HUES48 (cell line): ENCODE measurements around the gene AMZ1.
"Not testable (repeated sequence)": the region's sequence is repeated elsewhere in the genome, so short reads cannot be mapped to it uniquely, and the experiment has no call there.

Source experiments
- H3K27ac ChIP-seq: one replicate; pipeline ENCODE4 v1.7.0; 2013; ENCODE audit warnings: low read depth, low read length, inconsistent platforms
- H3K27me3 ChIP-seq: 2 replicates; pipeline ENCODE4 v1.6.1; 2013; ENCODE audit warnings: mild to moderate bottlenecking, low read length; ENCODE audit not compliant: control insufficient read depth, insufficient read depth
- H3K36me3 ChIP-seq: 2 replicates; pipeline ENCODE4 v1.6.1; 2013; ENCODE audit warnings: low read length; ENCODE audit not compliant: control insufficient read depth, insufficient read depth
- H3K4me1 ChIP-seq: 2 replicates; pipeline ENCODE4 v1.6.1; 2013; ENCODE audit warnings: mild to moderate bottlenecking, low read length; ENCODE audit not compliant: control insufficient read depth, insufficient read depth
- H3K4me3 ChIP-seq: 2 replicates; pipeline ENCODE4 v1.5.1; 2013; ENCODE audit warnings: mild to moderate bottlenecking, low read depth, low read length
- H3K9ac ChIP-seq: 2 replicates; pipeline ENCODE4 v1.6.1; 2013; ENCODE audit warnings: mild to moderate bottlenecking, low read depth, low read length, moderate library complexity
- H3K9me3 ChIP-seq: 2 replicates; pipeline ENCODE4 v1.6.1; 2013; ENCODE audit warnings: low read length; ENCODE audit not compliant: control insufficient read depth, insufficient read depth

The AMZ1 gene

GRCh38 chr7:2686101-2686500, 1.9 kb upstream of the AMZ1 start:
- Histone ChIP-seq H3K9me3 (no peaks in the 10 kb centered on the region), H3K27me3 (peaks cover 32% of the 10 kb centered on the region), H3K4me3 (no peak overlapping the region)

GRCh38 chr7:2687338-2687869, 598 bp upstream of the AMZ1 start:
- peak overlapping the region; percentile 33; the same call in 1 of the 2 replicates for H3K4me3 ChIP-seq
- H3K9me3 ChIP-seq, result no peaks in the 10 kb centered on the region
- H3K4me1 ChIP-seq, result no peaks in the 10 kb centered on the region
- no peak overlapping the region for H3K9ac ChIP-seq
- H3K27me3 ChIP-seq, result peaks cover 32% of the 10 kb centered on the region
- no peaks in the 10 kb centered on the region for H3K36me3 ChIP-seq
- no peak overlapping the region for H3K27ac ChIP-seq

More at GRCh38 chr7:2686101-2686500, 1.9 kb upstream of the AMZ1 start:
- no peaks in the 10 kb centered on the region for H3K4me1 ChIP-seq
- H3K36me3 ChIP-seq, result no peaks in the 10 kb centered on the region
- no peak overlapping the region for H3K27ac ChIP-seq
- H3K9ac ChIP-seq, result no peak overlapping the region

- Histone ChIP-seq H3K9me3 (no peaks in the 10 kb centered on the region), H3K36me3 (no peaks in the 10 kb centered on the region), H3K9ac (no peak overlapping the region), H3K27ac (no peak overlapping the region), H3K4me3 (peak overlapping the region; percentile 33; the same call in 1 of the 2 replicates), H3K27me3 (peaks cover 32% of the 10 kb centered on the region), H3K4me1 (no peaks in the 10 kb centered on the region)
Observed at GRCh38 chr7:2688409-2689342, 674 bp downstream of the AMZ1 start.

DNA sequence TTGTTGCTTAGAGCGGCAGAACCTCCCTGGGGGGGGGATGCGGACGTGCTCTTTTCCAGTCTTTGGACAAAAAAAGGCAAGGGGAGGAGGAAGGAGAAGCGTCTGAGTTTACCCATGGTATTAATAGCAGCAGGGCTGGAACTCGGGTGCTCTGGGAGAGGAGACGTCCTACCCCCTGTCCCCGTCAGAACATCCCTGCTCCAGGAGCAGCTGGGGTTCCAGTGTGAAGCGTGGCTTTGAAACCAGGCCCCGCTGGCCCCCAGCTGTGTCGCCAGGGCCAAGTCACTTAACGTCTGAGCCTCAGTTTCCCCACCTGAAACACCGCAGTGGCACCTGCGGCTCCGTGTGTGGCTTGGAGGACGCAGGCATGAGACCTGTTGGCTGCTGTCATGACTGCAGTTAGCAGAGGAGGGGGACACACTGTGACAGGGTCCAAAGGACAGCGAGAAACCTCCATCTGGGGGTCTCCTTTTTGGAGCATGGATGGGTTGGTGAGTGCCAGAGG, 1.4 kb downstream of the AMZ1 start:
- no peaks in the 10 kb centered on the region for H3K9me3 ChIP-seq
- no peak overlapping the region for H3K27ac ChIP-seq
- H3K4me1 ChIP-seq, result no peaks in the 10 kb centered on the region
- H3K27me3 ChIP-seq, result peaks cover 32% of the 10 kb centered on the region
- H3K36me3 ChIP-seq, result no peaks in the 10 kb centered on the region
- H3K4me3 ChIP-seq, result no peak overlapping the region
- H3K9ac ChIP-seq, result no peak overlapping the region

- H3K36me3 ChIP-seq, result no peaks in the 10 kb centered on the region
- H3K4me1 ChIP-seq, result no peaks in the 10 kb centered on the region
- H3K4me3 ChIP-seq, result no peak overlapping the region
- H3K27ac ChIP-seq, result no peak overlapping the region
- peaks cover 32% of the 10 kb centered on the region for H3K27me3 ChIP-seq
- no peaks in the 10 kb centered on the region for H3K9me3 ChIP-seq
- H3K9ac ChIP-seq, result no peak overlapping the region
Observed at GRCh38 chr7:2689951-2690705, 2.1 kb downstream of the AMZ1 start.

DNA sequence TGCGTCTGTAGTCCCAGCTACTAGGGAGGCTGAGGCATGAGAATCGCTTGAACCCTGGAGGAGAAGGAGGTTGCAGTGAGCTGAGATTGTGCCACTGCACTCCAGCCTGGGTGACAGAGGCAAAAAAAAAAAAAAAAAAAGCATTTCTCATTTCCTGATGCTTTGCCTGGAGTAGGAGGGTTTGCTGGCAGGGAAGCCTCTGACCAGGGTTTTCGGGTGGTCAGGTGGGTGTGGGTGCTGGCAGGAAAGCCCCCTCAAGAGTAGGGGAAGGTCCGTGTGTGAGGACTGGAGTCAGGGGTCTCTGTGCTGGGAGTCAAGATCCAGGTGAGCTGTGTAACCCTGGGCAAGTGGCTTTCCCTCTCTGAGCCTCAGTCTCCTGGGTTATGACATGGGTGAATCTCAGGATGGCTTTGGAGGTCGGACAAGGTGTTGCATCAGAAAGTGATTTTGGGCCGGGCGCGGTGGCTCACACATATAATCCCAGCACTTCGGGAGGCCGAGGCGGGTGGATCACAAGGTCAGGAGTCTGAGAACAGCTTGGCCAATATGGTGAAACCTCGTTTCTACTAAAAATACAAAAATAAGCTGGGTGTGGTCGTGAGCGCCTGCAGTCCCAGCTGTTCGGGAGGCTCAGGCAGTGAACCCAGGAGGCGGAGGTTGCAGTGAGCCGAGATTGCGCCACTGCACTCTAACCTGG, 3.2 kb downstream of the AMZ1 start:
- no peaks in the 10 kb centered on the region for H3K4me1 ChIP-seq
- H3K4me3 ChIP-seq, result no peak overlapping the region
- no peaks in the 10 kb centered on the region for H3K36me3 ChIP-seq
- peaks cover 32% of the 10 kb centered on the region for H3K27me3 ChIP-seq
- H3K9ac ChIP-seq, result no peak overlapping the region
- no peak overlapping the region for H3K27ac ChIP-seq
- no peaks in the 10 kb centered on the region for H3K9me3 ChIP-seq

- H3K4me1 ChIP-seq, H3K9me3 ChIP-seq, H3K9ac ChIP-seq, H3K27ac ChIP-seq, H3K4me3 ChIP-seq, H3K36me3 ChIP-seq: not testable (repeated sequence)
- H3K27me3 ChIP-seq, result peaks cover 31% of the 10 kb centered on the region
Observed at GRCh38 chr7:2691932-2692439, 4.0 kb downstream of the AMZ1 start.

DNA sequence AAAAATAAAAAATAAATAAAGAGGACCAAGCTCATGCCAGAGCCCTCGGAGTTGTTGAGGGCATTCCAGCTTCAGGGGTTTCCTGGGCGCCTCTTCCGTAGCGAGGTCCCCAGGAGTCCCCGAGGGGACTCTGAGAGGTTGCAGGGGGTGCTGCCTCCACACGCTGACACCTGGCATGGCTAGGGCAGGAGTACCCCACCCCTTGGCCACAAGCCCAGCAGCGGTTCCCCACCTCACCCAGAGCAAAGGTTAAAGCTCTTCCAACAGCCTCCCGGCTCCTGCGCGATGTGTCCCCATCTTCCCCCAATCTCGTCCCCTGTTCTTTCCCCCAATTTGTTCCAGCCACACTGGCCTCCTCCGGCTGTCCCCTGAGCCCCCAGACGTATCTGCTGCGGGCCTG, 4.5 kb downstream of the AMZ1 start:
- H3K27me3 ChIP-seq, result peaks cover 26% of the 10 kb centered on the region
- no peak overlapping the region for H3K9ac ChIP-seq
- H3K36me3 ChIP-seq, result no peaks in the 10 kb centered on the region
- H3K27ac ChIP-seq, result no peak overlapping the region
- H3K4me1 ChIP-seq, result no peaks in the 10 kb centered on the region
- no peaks in the 10 kb centered on the region for H3K9me3 ChIP-seq
- no peak overlapping the region for H3K4me3 ChIP-seq

- H3K9ac ChIP-seq, H3K4me1 ChIP-seq, H3K9me3 ChIP-seq, H3K27ac ChIP-seq, H3K36me3 ChIP-seq, H3K4me3 ChIP-seq: not testable (repeated sequence)
- H3K27me3 ChIP-seq, result peaks cover 16% of the 10 kb centered on the region
Observed at GRCh38 chr7:2693420-2694121, 5.6 kb downstream of the AMZ1 start.

GRCh38 chr7:2694122-2694436, 6.1 kb downstream of the AMZ1 start:
- H3K9ac ChIP-seq, H3K4me3 ChIP-seq, H3K9me3 ChIP-seq, H3K4me1 ChIP-seq, H3K27ac ChIP-seq, H3K36me3 ChIP-seq: not testable (repeated sequence)
- H3K27me3 ChIP-seq, result peaks cover 10% of the 10 kb centered on the region
